OCI-LY7 (cell line): Measurements from ENCODE around the gene SLC8B1. TPM values are rescaled to one million over a fixed set of nuclear protein-coding genes. Genes with fewer than 3 reads are reported as not detected.

Source experiments
- BruUV-seq: library from RNA; stranded (reverse); fragments of 400-500 nt; replicated peaks from 2 replicates; lab custom pipeline; 2021; lab: Mats Ljungman, UMichigan
- CTCF ChIA-PET: fragments of 300-600 bp; sonication (Branson Sonifier 250); formaldehyde crosslinking; loops from one replicate; lab custom pipeline; 2022; ENCODE audit warnings: antibody characterized with exemption; ENCODE audit not compliant: unreplicated experiment; lab: Charles Lee
- POLR2A ChIA-PET: fragments of 300-600 bp; sonication (Branson Sonifier 250); formaldehyde crosslinking; loops from one replicate; lab custom pipeline; 2022; ENCODE audit warnings: antibody characterized with exemption; lab: Charles Lee
- DNase-seq: peaks from one replicate; pipeline ENCODE4 v3.0.0-alpha.2; 2015; ENCODE audit warnings: low spot score
- H2AFZ ChIP-seq: fragments of 200-600 bp; sonication (generic), shearing (Covaris generic); 2 replicates; pipeline ENCODE4 v1.6.1; 2014; ENCODE audit warnings: mild to moderate bottlenecking, antibody characterized with exemption, low read length, moderate library complexity
- H3K27ac ChIP-seq: fragments of 200-600 bp; sonication (generic); 2 replicates; pipeline ENCODE4 v1.5.1; 2014; ENCODE audit warnings: mixed run types, low read depth, mild to moderate bottlenecking, moderate library complexity, low read length, inconsistent platforms; ENCODE audit not compliant: poor library complexity, severe bottlenecking
- H3K36me3 ChIP-seq: fragments of 200-600 bp; sonication (generic); 2 replicates; pipeline ENCODE4 v1.6.1; 2014; ENCODE audit warnings: mild to moderate bottlenecking, antibody characterized with exemption, low read length, moderate library complexity, mixed read lengths; ENCODE audit not compliant: insufficient read depth
- H3K4me1 ChIP-seq: fragments of 200-600 bp; sonication (generic); 2 replicates; pipeline ENCODE4 v1.5.1; 2014; ENCODE audit warnings: mild to moderate bottlenecking, low read length; ENCODE audit not compliant: insufficient read depth, poor library complexity, severe bottlenecking
- H3K4me2 ChIP-seq: fragments of 200-600 bp; sonication (generic); 2 replicates; pipeline ENCODE4 v1.6.1; 2014; ENCODE audit warnings: mild to moderate bottlenecking, low read length
- H3K4me3 ChIP-seq: fragments of 200-600 bp; sonication (generic); 2 replicates; pipeline ENCODE4 v1.5.1; 2014; ENCODE audit warnings: mild to moderate bottlenecking, low read depth, low read length; ENCODE audit not compliant: poor library complexity, severe bottlenecking
- H3K79me2 ChIP-seq: fragments of 200-600 bp; sonication (generic); 2 replicates; pipeline ENCODE4 v1.6.1; 2016; ENCODE audit warnings: low read depth, mild to moderate bottlenecking, low read length, moderate library complexity, mixed read lengths; ENCODE audit not compliant: insufficient read depth
- H3K9me2 ChIP-seq: fragments of 200-600 bp; sonication (generic); 2 replicates; pipeline ENCODE4 v1.6.1; 2016; ENCODE audit warnings: mild to moderate bottlenecking, low read length, mixed read lengths; ENCODE audit not compliant: insufficient read depth
- H3K9me3 ChIP-seq: fragments of 200-600 bp; sonication (generic); 2 replicates; pipeline ENCODE4 v1.6.1; 2014; ENCODE audit warnings: mild to moderate bottlenecking, mixed run types, low read length, mixed read lengths
- H4K20me1 ChIP-seq: fragments of 200-600 bp; sonication (generic); 2 replicates; pipeline ENCODE4 v1.6.1; 2014; ENCODE audit warnings: mild to moderate bottlenecking, antibody characterized with exemption, low read length, moderate library complexity, mixed read lengths; ENCODE audit not compliant: insufficient read depth
- CTCF ChIP-seq: fragments of 200-600 bp; sonication (generic); conservative IDR thresholded peaks from 2 replicates; pipeline ENCODE4 v1.5.1; 2014; ENCODE audit warnings: mild to moderate bottlenecking, antibody characterized with exemption, low read length, moderate library complexity, mixed read lengths
- EZH2phosphoT487 ChIP-seq: fragments of 200-600 bp; sonication (generic); IDR thresholded peaks from 2 replicates; pipeline ENCODE4 v1.6.1; 2018; ENCODE audit warnings: low read depth, borderline replicate concordance, mild to moderate bottlenecking, mixed run types, antibody characterized with exemption, low read length, moderate library complexity, mixed read lengths
- intact Hi-C: fragments of 100-400 bp; cut with micrococcal nuclease; formaldehyde crosslinking; loops from one replicate; pipeline ENCODE4 v1.10.0; 2022; ENCODE audit not compliant: unreplicated experiment
- total RNA-seq, 2 experiments: library from RNA; depleted of rRNA in 1 of 2; stranded (reverse); fragments of >200 nt in 1 of 2; shearing (Covaris generic) in 1 of 2; gene quantifications; 2 replicates each; pipeline ENCODE4 v1.2.3, GENCODE V29; 2014 to 2022

SLC8B1 gene
- total RNA-seq, 2 experiments from 2014 or later, result 47.1 to 57.2 TPM

GRCh38 chr12:113373969-113374368 is 39.1 kb upstream of the SLC8B1 start:
- Histone ChIP-seq H3K4me1 (no peaks in the 10 kb centered on the region), H2AFZ (no peak overlapping the region), H3K4me3 (no peak overlapping the region), H4K20me1 (no peaks in the 10 kb centered on the region), H3K4me2 (no peak overlapping the region), H3K27ac (no peak overlapping the region), H3K9me3 (no peaks in the 10 kb centered on the region), H3K79me2 (no peaks in the 10 kb centered on the region), H3K36me3 (peaks cover 30% of the 10 kb centered on the region), H3K9me2 (no peaks in the 10 kb centered on the region)
- no peak for DNase-seq
- ChIA-PET CTCF (no interaction called here), POLR2A (no interaction called here)
- TF ChIP-seq EZH2phosphoT487, result no peak
- no peak for TF ChIP-seq CTCF
- intact Hi-C loops, result no loop called here
- BruUV-seq, result no TSS peak

GRCh38 chr12:113373440-113373839 is 38.5 kb upstream of the SLC8B1 start:
- Histone ChIP-seq H3K4me1 (no peaks in the 10 kb centered on the region), H3K4me3 (no peak overlapping the region), H3K27ac (no peak overlapping the region), H3K79me2 (no peaks in the 10 kb centered on the region), H3K9me3 (no peaks in the 10 kb centered on the region), H4K20me1 (no peaks in the 10 kb centered on the region), H3K36me3 (peaks cover 30% of the 10 kb centered on the region), H3K4me2 (no peak overlapping the region), H2AFZ (no peak overlapping the region), H3K9me2 (no peaks in the 10 kb centered on the region)
- ChIA-PET POLR2A (no interaction called here), CTCF (no interaction called here)
- TF ChIP-seq CTCF (no peak), EZH2phosphoT487 (no peak)
- BruUV-seq, result no TSS peak
- intact Hi-C loops, result no loop called here
- DNase-seq, result no peak

GRCh38 chr12:113372371-113372770 is 37.5 kb upstream of the SLC8B1 start:
- no peak for TF ChIP-seq CTCF
- peaks cover 25% of the 10 kb centered on the region for H3K36me3 ChIP-seq
- no peak overlapping the region for H3K4me2 ChIP-seq
- intact Hi-C loops, result no loop called here
- H3K4me3 ChIP-seq, result no peak overlapping the region
- no peak for DNase-seq
- ChIA-PET CTCF (no interaction called here), POLR2A (no interaction called here)
- BruUV-seq, result no TSS peak
- H3K9me2 ChIP-seq, result no peaks in the 10 kb centered on the region
- no peaks in the 10 kb centered on the region for H3K9me3 ChIP-seq
- H3K79me2 ChIP-seq, result no peaks in the 10 kb centered on the region
- no peak overlapping the region for H3K27ac ChIP-seq
- no peaks in the 10 kb centered on the region for H4K20me1 ChIP-seq
- no peak overlapping the region for H2AFZ ChIP-seq
- peaks cover 3% of the 10 kb centered on the region for H3K4me1 ChIP-seq
